ENCODE results near the gene ARFGEF3.

- TF ChIP-seq EZH2phosphoT487 (IDR thresholded peaks at IDR 0.05), result no peak
- TF ChIP-seq CTCF (IDR thresholded peaks at IDR 0.05), result no peak
Observed at GRCh38 chr6:138218449-138218848, 56.7 kb downstream of the ARFGEF3 start, which contains the start of gene PBOV1.
